Measurements from ENCODE around the gene TMED3. TPM values are rescaled to one million over a fixed set of nuclear protein-coding genes. Genes with fewer than 3 reads are reported as not detected.

The TMED3 gene
- polyA plus RNA-seq, 3 donors: 27.8 to 47.5 (median 42.5) TPM

- H3K27me3 Mint-ChIP-seq (ENCODE audit: low read depth in 3 of 3): peaks cover 1 to 3% (median 1%) of the 10 kb centered on the region in 3 donors
- H3K4me2 ChIP-seq (replicated peaks; ENCODE audit: extremely low read depth, low read length, poor library complexity, severe bottlenecking): no peak overlapping the region
- H3K4me1 ChIP-seq (ENCODE audit: control insufficient read depth in 1 of 2, insufficient read depth in 2 of 2, low read length in 2 of 2): no peaks in the 10 kb centered on the region
- DNase-seq: no peak
- H3K4me3 Mint-ChIP-seq: no peak overlapping the region
- H3K4me3 ChIP-seq (replicated peaks in 1 of 3; ENCODE audit: low read depth in 2 of 3, low read length in 3 of 3): no peak overlapping the region
- no peaks in the 10 kb centered on the region for H3K4me1 Mint-ChIP-seq
- H2AFZ ChIP-seq (ENCODE audit: insufficient read depth, low read depth, low read length, poor library complexity, severe bottlenecking): no peak overlapping the region
- H3K27ac Mint-ChIP-seq: peak overlapping the region in 1 of 7 donors; percentile 32
- no peak for TF ChIP-seq CTCF (IDR thresholded peaks at IDR 0.05)
- no peaks in the 10 kb centered on the region for H3K9me3 ChIP-seq (replicated peaks in 1 of 2; ENCODE audit: control insufficient read depth in 1 of 2, insufficient read depth in 1 of 2, low read length in 2 of 2)
- H3K36me3 ChIP-seq (replicated peaks in 1 of 2; ENCODE audit: control insufficient read depth in 1 of 2, insufficient read depth in 2 of 2, low read length in 2 of 2): no peaks in the 10 kb centered on the region
- H3K27ac ChIP-seq (ENCODE audit: low read depth in 1 of 2, low read length in 2 of 2): no peak overlapping the region
- peaks cover 0 to 2% (median 0%) of the 10 kb centered on the region in 7 donors for H3K9me3 Mint-ChIP-seq
- H3K9ac ChIP-seq (ENCODE audit: insufficient read depth, low read length, poor library complexity, severe bottlenecking): no peak overlapping the region
- H3K27me3 ChIP-seq (ENCODE audit: control insufficient read depth in 2 of 2, insufficient read depth in 2 of 2, low read length in 2 of 2): no peaks in the 10 kb centered on the region
- no peaks in the 10 kb centered on the region for H3K79me2 ChIP-seq (ENCODE audit: insufficient read depth, low read length)
- 100% methylated on average over 2 of the region's 9 CpGs for WGBS (ENCODE audit: insufficient coverage)
- intact Hi-C loops (cut with micrococcal nuclease): no loop called here
- peaks cover 0 to 2% of the 10 kb centered on the region in 2 donors for H3K36me3 Mint-ChIP-seq
- H4K20me1 ChIP-seq (ENCODE audit: insufficient read depth, low read length): no peaks in the 10 kb centered on the region
Observed at GRCh38 chr15:79341396-79341795, 30.5 kb downstream of the TMED3 start.

GRCh38 chr15:79349525-79349924 lies 38.6 kb downstream of the TMED3 start:
- Mint-ChIP-seq H3K27me3 (ENCODE audit: low read depth in 3 of 3) (peaks cover 0 to 2% (median 0%) of the 10 kb centered on the region in 3 donors), H3K36me3 (peaks cover 0 to 2% of the 10 kb centered on the region in 2 donors), H3K27ac (peak overlapping the region in 2 of 7 donors; percentile 18 to 65), H3K9me3 (peaks cover 0 to 2% (median 0%) of the 10 kb centered on the region in 7 donors), H3K4me1 (peaks cover 6% of the 10 kb centered on the region), H3K4me3 (no peak overlapping the region)
- H3K36me3 ChIP-seq (replicated peaks in 1 of 2; ENCODE audit: control insufficient read depth in 1 of 2, insufficient read depth in 2 of 2, low read length in 2 of 2): no peaks in the 10 kb centered on the region
- no peak for DNase-seq
- peaks cover 4 to 8% of the 10 kb centered on the region in 2 donors for H3K4me1 ChIP-seq (ENCODE audit: control insufficient read depth in 1 of 2, insufficient read depth in 2 of 2, low read length in 2 of 2)
- WGBS (ENCODE audit: insufficient coverage): 99% methylated on average over 4 of the region's 4 CpGs
- no peaks in the 10 kb centered on the region for H3K27me3 ChIP-seq (ENCODE audit: control insufficient read depth in 2 of 2, insufficient read depth in 2 of 2, low read length in 2 of 2)
- intact Hi-C loops (cut with micrococcal nuclease): no loop called here
- no peaks in the 10 kb centered on the region for H4K20me1 ChIP-seq (ENCODE audit: insufficient read depth, low read length)
- H3K9ac ChIP-seq (ENCODE audit: insufficient read depth, low read length, poor library complexity, severe bottlenecking): no peak overlapping the region
- no peak overlapping the region for H3K4me3 ChIP-seq (replicated peaks in 1 of 3; ENCODE audit: low read depth in 2 of 3, low read length in 3 of 3)
- no peaks in the 10 kb centered on the region for H3K79me2 ChIP-seq (ENCODE audit: insufficient read depth, low read length)
- H2AFZ ChIP-seq (ENCODE audit: insufficient read depth, low read depth, low read length, poor library complexity, severe bottlenecking): no peak overlapping the region
- H3K27ac ChIP-seq (ENCODE audit: low read depth in 1 of 2, low read length in 2 of 2): no peak overlapping the region
- no peak for TF ChIP-seq CTCF (IDR thresholded peaks at IDR 0.05)
- no peaks in the 10 kb centered on the region for H3K9me3 ChIP-seq (replicated peaks in 1 of 2; ENCODE audit: control insufficient read depth in 1 of 2, insufficient read depth in 1 of 2, low read length in 2 of 2)
- no peak overlapping the region for H3K4me2 ChIP-seq (replicated peaks; ENCODE audit: extremely low read depth, low read length, poor library complexity, severe bottlenecking)
